B cell (primary cell): ENCODE data around the gene WDR6. TPM values are rescaled to one million over a fixed set of nuclear protein-coding genes. Genes with fewer than 3 reads are reported as not detected.

Experiments used
- ATAC-seq: fragments of 200-7000 bp; cut with Tn5 transposase; one replicate; pipeline ENCODE4 v1.10.0; 2021; ENCODE audit warnings: low read depth, mild to moderate bottlenecking, moderate number of reproducible peaks, moderate library complexity
- CTCF ChIA-PET: fragments of 350-600 bp; sonication (Branson Sonifier 250); formaldehyde crosslinking; loops from one replicate; lab custom pipeline; 2021; ENCODE audit warnings: antibody characterized with exemption, inconsistent platforms; lab: Charles Lee
- POLR2A ChIA-PET: fragments of 350-600 bp; sonication (Branson Sonifier 250); formaldehyde crosslinking; loops from one replicate; lab custom pipeline; 2021; ENCODE audit warnings: antibody characterized with exemption; lab: Charles Lee
- DNase-seq: peaks from one replicate; pipeline ENCODE4 v3.0.0; 2013
- H2AFZ ChIP-seq: 2 replicates; pipeline ENCODE4 v1.6.1; 2012; ENCODE audit warnings: mild to moderate bottlenecking, low read depth, low read length; ENCODE audit not compliant: insufficient read depth, poor library complexity, severe bottlenecking
- H3K27ac ChIP-seq, 2 donors: 1 replicate in 1 of 2; 2 replicates in 1 of 2; pipeline ENCODE4 v1.5.1; 2012 to 2013; ENCODE audit warnings: low read length in 2 of 2, mild to moderate bottlenecking in 2 of 2, moderate library complexity in 1 of 2
- H3K27me3 ChIP-seq, 4 experiments: fragments of 200-600 bp in 1 of 4; sonication (generic) in 1 of 4; replicated peaks in 1 of 4; 1 replicate in 2 of 4; 2 replicates in 2 of 4; pipeline versions ENCODE4 v1.6.1 to v1.7.0; 2013 to 2016; ENCODE audit warnings: low read length in 3 of 4, mild to moderate bottlenecking in 2 of 4, mixed read lengths in 1 of 4, moderate library complexity in 1 of 4; ENCODE audit not compliant: insufficient read depth in 4 of 4, control insufficient read depth in 3 of 4; ENCODE audit errors: control extremely low read depth in 1 of 4
- H3K36me3 ChIP-seq, 2 experiments: replicated peaks in 1 of 2; 1 replicate in 1 of 2; 2 replicates in 1 of 2; pipeline versions ENCODE4 v1.6.1 to v1.7.1; 2013; ENCODE audit warnings: low read length in 1 of 2; ENCODE audit not compliant: insufficient read depth in 2 of 2, control insufficient read depth in 1 of 2; ENCODE audit errors: control extremely low read depth in 1 of 2, extremely low read depth in 1 of 2
- H3K4me1 ChIP-seq, 2 donors: fragments of 200-600 bp in 1 of 2; sonication (generic) in 1 of 2; 1 replicate in 1 of 2; 2 replicates in 1 of 2; pipeline versions ENCODE4 v1.5.1 to v1.6.1; 2013 to 2017; ENCODE audit warnings: low read length in 2 of 2; ENCODE audit not compliant: control insufficient read depth in 2 of 2, insufficient read depth in 2 of 2
- H3K4me2 ChIP-seq: replicated peaks from 2 replicates; pipeline ENCODE3; 2012; ENCODE audit warnings: mild to moderate bottlenecking, low read depth, low read length; ENCODE audit not compliant: poor library complexity, severe bottlenecking
- H3K4me3 ChIP-seq, 5 experiments: fragments of 200-600 bp in 1 of 5; sonication (generic) in 1 of 5; 1 replicate in 3 of 5; 2 replicates in 2 of 5; pipeline versions ENCODE4 v1.5.1 to v1.7.0; 2011 to 2016; ENCODE audit warnings: low read length in 4 of 5, mild to moderate bottlenecking in 4 of 5, low read depth in 2 of 5, control low read depth in 1 of 5, moderate library complexity in 1 of 5; ENCODE audit not compliant: insufficient read depth in 1 of 5; ENCODE audit errors: control extremely low read depth in 1 of 5, extremely low read depth in 1 of 5
- H3K79me2 ChIP-seq: fragments of 200-600 bp; sonication (generic); one replicate; pipeline ENCODE4 v1.6.0; 2016; ENCODE audit warnings: low read length; ENCODE audit not compliant: control insufficient read depth, insufficient read depth
- H3K9ac ChIP-seq: fragments of 200-600 bp; sonication (generic); 2 replicates; pipeline ENCODE4 v1.6.1; 2017; ENCODE audit warnings: mild to moderate bottlenecking, low read length, moderate library complexity
- H3K9me3 ChIP-seq, 3 donors: one replicate each; pipeline versions ENCODE4 v1.6.1 to v1.7.1; 2013; ENCODE audit warnings: low read length in 2 of 3; ENCODE audit not compliant: control insufficient read depth in 2 of 3, insufficient read depth in 1 of 3; ENCODE audit errors: control extremely low read depth in 1 of 3
- H4K20me1 ChIP-seq: 2 replicates; pipeline ENCODE4 v1.6.0; 2012; ENCODE audit warnings: mild to moderate bottlenecking, low read length; ENCODE audit not compliant: insufficient read depth, control insufficient read depth, poor library complexity, severe bottlenecking
- H3K27ac Mint-ChIP-seq: one replicate; pipeline ENCODE4 v1.8.0; 2021; ENCODE audit warnings: mixed read lengths
- H3K27me3 Mint-ChIP-seq: one replicate; pipeline ENCODE4 v1.8.0; 2021; ENCODE audit warnings: mixed read lengths
- H3K4me1 Mint-ChIP-seq: one replicate; pipeline ENCODE4 v1.8.0; 2021; ENCODE audit warnings: mixed read lengths
- H3K4me3 Mint-ChIP-seq: one replicate; pipeline ENCODE4 v1.8.0; 2021; ENCODE audit warnings: mixed read lengths
- H3K9me3 Mint-ChIP-seq: one replicate; pipeline ENCODE4 v1.8.0; 2022; ENCODE audit warnings: mixed read lengths; ENCODE audit not compliant: insufficient read depth
- CTCF ChIP-seq: fragments of 200-600 bp; IDR thresholded peaks from one replicate; pipeline ENCODE4 v1.8.0; 2022; ENCODE audit warnings: antibody characterized with exemption, mild to moderate bottlenecking
- EZH2 ChIP-seq: IDR thresholded peaks from 2 replicates; pipeline ENCODE4 v1.6.1; 2012; ENCODE audit warnings: borderline replicate concordance, low read depth, mild to moderate bottlenecking, moderate library complexity, low read length; ENCODE audit not compliant: insufficient read depth, poor library complexity, severe bottlenecking
- WGBS: methylation state at CpG from one replicate; pipeline ENCODE4 v1.1.5; 2013; ENCODE audit warnings: missing lambda C conversion rate; ENCODE audit not compliant: insufficient coverage; 5-methylcytosine and 5-hydroxymethylcytosine counted together
- intact Hi-C: fragments of 100-400 bp; cut with micrococcal nuclease; formaldehyde crosslinking; loops from one replicate; pipeline ENCODE4 v1.10.0; 2022
- polyA plus RNA-seq: library from polyadenylated mRNA; depleted of rRNA; stranded (reverse); fragments of >200 nt; gene quantifications from 2 replicates; pipeline ENCODE4 v1.2.3, GENCODE V29; 2012
- total RNA-seq, 2 donors: library from RNA; stranded (reverse); fragments of 120-200 nt in 1 of 2; gene quantifications; 1 replicate in 1 of 2; 2 replicates in 1 of 2; pipeline versions ENCODE4 v1.2.3 to v1.2.4, GENCODE V29; 2013 to 2022

The WDR6 gene
- total and polyA plus RNA-seq, 2 donors (not counting 1 experiment from before 2014, with no cell fraction given), result 287 to 317 TPM

GRCh38 chr3:48982016-48982415, 25.2 kb upstream of the WDR6 start:
- no peak overlapping the region for H3K27ac Mint-ChIP-seq

GRCh38 chr3:48982686-48983085, 24.5 kb upstream of the WDR6 start:
- Histone ChIP-seq H3K4me1 (no peaks in the 10 kb centered on the region), H3K9me3 (no peaks in the 10 kb centered on the region), H3K27me3 (no peaks in the 10 kb centered on the region), H3K4me3 (no peak overlapping the region), H2AFZ (no peak overlapping the region), H3K9ac (no peak overlapping the region), H3K79me2 (no peaks in the 10 kb centered on the region), H3K36me3 (peaks cover 1 to 60% of the 10 kb centered on the region in 2 experiments), H3K27ac (no peak overlapping the region), H3K4me2 (no peak overlapping the region), H4K20me1 (no peaks in the 10 kb centered on the region)
- no peaks in the 10 kb centered on the region for H3K9me3 Mint-ChIP-seq
- H3K4me3 Mint-ChIP-seq, result no peak overlapping the region
- no peaks in the 10 kb centered on the region for H3K27me3 Mint-ChIP-seq
- intact Hi-C loops, result no loop called here
- CTCF ChIA-PET, result no interaction called here
- no peak overlapping the region for H3K27ac Mint-ChIP-seq
- WGBS, result 100% methylated on average over 4 of the region's 5 CpGs
- ATAC-seq (no peak), DNase-seq (no peak)
- POLR2A ChIA-PET, result no interaction called here
- H3K4me1 Mint-ChIP-seq, result no peaks in the 10 kb centered on the region
- TF ChIP-seq EZH2 (no peak), CTCF (no peak)

More at GRCh38 chr3:48982016-48982415, 25.2 kb upstream of the WDR6 start:
- Histone ChIP-seq H3K79me2 (no peaks in the 10 kb centered on the region), H2AFZ (no peak overlapping the region), H3K27ac (no peak overlapping the region), H4K20me1 (no peaks in the 10 kb centered on the region), H3K27me3 (no peaks in the 10 kb centered on the region), H3K4me3 (no peak overlapping the region), H3K9ac (no peak overlapping the region), H3K4me1 (no peaks in the 10 kb centered on the region), H3K36me3 (peaks cover 1 to 66% of the 10 kb centered on the region in 2 experiments), H3K4me2 (no peak overlapping the region), H3K9me3 (no peaks in the 10 kb centered on the region)
- H3K9me3 Mint-ChIP-seq, result no peaks in the 10 kb centered on the region
- ATAC-seq, result no peak
- intact Hi-C loops, result no loop called here
- no peak for TF ChIP-seq CTCF
- H3K4me1 Mint-ChIP-seq, result no peaks in the 10 kb centered on the region
- no peaks in the 10 kb centered on the region for H3K27me3 Mint-ChIP-seq
- ChIA-PET POLR2A (no interaction called here), CTCF (interaction anchor here (0.6 kb wide), 1 partner anchor 1244 kb away, joined by 3 read pairs; no protein-coding TSS in a partner anchor)
- H3K4me3 Mint-ChIP-seq, result no peak overlapping the region
- DNase-seq, result no peak
